HG03025 (cell line): Measurements from ENCODE around the gene SORL1.

Source experiments
- ATAC-seq: cut with Tn5 transposase; IDR thresholded peaks from one replicate; pipeline ENCODE4 v1.9.1; 2021; ENCODE audit warnings: mild to moderate bottlenecking, moderate library complexity; ENCODE audit not compliant: unreplicated experiment, low FRiP score

Gene SORL1

DNA sequence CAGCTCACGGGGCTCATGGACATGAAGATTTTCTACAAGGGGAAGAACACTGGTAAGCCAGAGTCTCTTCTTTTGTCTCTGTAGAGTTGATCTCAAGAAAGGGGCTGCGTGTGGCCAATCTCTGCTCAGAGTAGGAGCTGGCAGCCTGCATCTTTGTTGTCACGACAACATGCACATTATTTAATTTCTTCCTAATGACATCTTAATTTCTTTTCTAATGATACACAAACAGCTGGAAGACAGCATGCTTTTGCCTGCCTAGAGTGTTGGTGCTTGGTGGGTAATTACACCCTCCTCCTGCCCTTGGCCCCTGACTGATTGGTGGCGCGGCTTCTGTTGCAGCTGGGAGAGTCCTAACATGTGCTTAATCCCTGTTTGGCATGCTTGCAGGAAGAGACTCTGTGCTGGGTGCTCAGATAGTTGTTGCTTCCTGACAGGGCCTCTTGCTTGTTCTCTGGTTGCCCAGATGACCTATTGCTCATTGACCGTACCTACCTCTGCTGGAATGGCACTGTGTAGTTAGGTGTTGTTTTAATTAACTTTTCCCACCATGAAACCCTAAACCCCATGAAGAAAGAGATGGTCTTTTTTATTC is 107.6 kb downstream of the SORL1 start:
- no peak for ATAC-seq

DNA sequence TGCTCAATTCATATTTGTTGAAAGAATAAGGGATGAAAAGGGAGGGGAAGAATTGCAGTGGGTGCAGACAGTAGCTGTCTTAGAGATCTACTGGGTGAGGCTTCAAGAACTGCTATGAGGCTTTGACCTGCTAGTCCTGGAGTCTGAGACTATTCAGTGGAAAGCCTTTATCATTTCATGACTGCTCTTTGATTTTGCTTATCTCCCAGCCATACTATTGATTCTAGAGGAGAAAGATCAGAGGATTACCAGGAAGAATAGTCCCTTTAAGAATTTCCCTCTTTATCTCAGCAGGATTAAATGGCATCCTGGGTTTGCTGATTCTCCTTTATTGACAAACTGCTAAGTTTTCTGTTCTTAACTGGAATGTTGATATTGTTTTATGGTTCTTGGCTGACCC is 108.1 kb downstream of the SORL1 start:
- no peak for ATAC-seq

DNA sequence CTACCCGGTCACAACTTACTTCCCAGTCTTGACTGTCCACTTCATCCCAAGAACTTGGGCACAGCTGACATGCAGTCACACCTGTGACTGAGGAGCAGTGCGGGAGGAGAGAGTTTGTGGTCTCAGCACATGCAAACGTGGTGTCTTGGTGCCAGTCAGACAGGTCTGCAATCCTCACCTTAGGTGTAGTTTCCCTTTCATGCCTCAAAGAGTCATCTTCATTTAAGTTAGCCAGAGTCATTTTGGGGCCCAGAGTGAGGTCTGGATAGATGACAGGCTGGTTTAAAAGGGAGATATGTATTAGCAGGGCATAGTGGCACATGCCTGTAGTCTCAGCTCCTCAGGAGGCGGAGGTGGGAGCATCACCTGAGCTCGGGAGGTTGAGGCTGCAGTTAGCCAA is 109.1 kb downstream of the SORL1 start:
- no peak for ATAC-seq

DNA sequence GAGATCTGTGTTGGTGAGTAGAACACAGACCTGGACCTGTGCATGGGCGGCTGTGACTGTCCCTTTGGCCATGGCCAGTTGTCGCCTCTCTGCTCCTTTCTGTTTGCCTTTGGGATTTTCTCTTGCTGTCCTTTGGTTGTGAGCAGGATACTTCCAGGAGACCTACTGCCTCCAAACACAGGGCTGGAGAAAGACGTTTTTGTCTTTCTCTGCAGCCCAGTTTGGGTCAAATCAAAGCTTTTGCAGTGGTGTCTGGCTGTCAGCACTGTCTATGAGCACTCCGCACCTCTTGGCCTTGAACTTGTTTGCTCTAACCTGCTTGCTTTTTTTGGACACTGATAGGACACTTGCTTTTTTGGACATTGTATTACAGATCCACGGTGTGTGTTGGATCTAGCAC is 109.6 kb downstream of the SORL1 start:
- no peak for ATAC-seq

DNA sequence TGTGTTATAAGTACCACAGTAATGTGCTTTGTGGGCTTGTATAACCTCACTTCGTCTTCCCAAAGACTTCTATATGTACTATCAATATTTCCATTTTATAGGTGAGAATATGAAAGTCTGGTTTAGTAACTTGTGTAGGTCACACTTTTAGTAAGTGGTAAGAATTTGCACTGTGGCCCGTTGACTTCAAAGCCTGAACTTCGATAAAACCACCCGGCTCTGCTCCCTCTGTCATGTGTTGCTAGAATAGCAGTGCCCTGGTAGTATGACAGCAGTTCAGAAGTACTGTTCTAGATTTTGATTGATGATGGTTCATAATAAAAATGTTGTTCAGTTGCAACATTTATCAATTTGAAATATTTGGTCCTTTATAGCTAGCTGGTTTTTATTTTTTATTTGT is 110.9 kb downstream of the SORL1 start:
- no peak for ATAC-seq

DNA sequence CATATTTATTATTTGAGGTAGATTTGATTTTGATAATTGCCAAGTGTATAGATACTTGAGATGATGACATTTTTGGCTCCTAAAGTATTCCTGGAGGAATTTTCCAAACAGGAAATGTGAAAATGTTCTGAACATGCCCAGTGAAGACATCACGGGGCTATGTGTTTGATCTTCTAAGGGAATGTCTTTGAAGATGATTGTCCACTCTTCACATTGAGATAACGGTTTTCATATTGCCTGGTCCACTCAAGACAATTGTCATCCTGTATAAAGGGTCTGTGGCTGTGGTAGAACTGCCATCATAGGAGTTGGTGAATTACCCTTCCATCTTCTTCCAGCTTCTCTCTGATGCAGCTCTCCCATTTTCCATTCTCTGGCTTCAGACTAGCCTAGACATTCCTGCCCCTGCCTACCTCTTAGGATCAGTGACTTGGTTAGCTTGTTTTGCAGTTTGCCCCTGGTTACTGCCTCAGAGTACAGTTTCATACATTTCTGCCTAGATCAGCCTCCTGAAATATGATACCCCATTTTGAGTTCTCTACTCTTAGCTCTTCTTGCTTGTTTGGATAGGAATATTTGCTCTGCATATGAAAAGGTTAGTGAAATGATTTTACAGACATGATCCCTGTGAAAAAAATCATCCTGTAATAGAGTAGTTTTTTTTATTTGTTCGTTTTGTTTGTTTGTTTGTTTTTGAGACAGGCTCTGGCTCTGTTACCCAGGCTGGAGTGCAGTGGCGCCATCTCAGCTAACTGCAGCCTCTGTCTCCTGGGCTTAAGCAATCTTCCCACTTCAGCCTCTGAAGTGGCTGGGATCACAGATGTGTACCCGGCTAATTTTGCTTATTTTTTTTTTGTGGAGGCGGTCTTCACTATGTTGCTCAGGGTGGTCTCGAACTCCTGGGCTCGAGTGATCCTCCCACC is 112.0 kb downstream of the SORL1 start:
- no peak for ATAC-seq

DNA sequence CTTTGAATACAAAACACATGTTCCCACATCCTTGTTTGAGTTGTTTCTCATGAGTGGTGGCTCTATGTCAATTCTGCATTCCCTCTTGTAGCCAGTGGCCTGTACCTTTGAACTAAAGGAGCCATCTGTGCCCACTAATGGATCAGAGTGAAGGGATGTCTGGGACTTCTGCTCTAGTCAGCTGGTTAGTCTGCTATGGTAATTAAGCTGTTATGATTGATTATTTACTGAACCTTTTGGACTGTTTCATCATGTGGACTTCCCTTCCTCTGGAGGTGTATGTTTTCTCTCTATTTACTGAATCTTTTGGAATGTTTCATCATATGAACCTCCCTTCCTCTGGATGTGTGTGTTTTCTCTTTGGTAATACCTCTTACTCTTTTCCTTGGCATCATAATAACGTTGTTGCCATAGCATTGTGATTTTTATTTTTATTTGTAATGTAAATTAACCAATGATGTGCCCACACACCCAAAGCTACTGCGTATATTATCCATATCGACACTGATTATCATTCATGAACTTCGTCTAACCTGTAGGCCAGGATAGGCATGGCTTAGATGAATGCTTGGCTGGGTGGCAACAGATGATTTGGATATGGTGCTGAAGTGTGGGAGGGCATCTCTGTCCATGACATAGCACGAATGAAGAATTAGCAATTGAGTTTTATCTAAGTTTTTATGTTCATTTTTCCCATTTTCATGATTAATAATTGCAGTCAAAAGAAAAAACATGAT is 113.0 kb downstream of the SORL1 start:
- no peak for ATAC-seq

DNA sequence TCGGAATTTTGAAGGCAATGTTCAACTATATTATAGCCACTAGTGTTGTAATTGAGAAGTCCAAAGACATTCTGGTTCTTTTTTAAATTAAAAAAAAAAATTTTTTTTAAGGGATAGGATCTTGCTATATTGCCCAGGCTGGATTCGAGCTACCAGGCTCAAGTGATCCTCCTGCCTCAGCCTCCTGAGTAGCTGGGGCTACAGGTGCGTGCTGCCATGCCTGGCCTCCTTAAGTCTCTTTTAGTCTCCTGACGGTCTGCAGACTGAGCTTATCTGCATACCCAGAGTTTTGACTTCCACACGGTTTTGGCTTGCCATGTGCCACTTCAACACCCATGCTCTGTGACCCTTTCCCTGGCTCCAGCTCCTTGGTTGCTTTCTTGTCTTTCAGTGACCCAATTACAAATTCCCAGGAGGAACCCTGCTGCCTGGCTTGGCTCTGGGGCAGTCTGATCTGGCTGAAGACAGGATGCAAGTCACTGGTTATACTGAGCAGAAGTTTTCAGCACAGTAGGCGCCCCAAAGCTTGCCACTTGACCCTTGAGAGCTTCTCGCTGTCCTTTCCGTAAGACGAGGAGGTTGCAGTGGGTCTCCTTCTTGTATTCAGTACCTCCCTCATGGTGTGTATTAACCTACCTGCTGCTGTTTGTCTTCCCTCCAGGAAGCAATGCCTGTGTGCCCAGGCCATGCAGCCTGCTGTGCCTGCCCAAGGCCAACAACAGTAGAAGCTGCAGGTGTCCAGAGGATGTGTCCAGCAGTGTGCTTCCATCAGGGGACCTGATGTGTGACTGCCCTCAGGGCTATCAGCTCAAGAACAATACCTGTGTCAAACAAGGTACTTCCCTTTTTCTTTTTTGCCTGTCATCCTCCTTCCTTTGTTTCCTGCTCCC is 114.4 kb downstream of the SORL1 start:
- no peak for ATAC-seq

DNA sequence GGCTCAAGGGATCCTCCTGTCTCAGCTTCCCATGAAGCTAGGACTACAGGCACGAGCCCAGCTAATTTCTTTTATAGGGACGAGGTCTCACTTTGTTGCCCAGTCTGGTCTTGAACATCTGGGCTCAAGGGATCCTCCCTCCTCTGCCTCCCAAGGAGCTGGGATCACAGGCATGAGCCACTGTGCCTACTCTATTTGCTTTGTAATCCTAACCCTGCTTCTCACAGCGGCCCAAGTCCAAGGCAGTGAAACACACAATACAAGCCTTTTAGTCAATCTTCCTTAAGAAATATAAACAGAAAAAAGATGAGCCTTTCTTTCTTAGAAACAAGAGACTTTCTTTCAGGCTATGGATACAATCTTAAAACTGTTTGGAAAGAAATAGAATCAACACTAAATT is 115.9 kb downstream of the SORL1 start:
- ATAC-seq = no peak

DNA sequence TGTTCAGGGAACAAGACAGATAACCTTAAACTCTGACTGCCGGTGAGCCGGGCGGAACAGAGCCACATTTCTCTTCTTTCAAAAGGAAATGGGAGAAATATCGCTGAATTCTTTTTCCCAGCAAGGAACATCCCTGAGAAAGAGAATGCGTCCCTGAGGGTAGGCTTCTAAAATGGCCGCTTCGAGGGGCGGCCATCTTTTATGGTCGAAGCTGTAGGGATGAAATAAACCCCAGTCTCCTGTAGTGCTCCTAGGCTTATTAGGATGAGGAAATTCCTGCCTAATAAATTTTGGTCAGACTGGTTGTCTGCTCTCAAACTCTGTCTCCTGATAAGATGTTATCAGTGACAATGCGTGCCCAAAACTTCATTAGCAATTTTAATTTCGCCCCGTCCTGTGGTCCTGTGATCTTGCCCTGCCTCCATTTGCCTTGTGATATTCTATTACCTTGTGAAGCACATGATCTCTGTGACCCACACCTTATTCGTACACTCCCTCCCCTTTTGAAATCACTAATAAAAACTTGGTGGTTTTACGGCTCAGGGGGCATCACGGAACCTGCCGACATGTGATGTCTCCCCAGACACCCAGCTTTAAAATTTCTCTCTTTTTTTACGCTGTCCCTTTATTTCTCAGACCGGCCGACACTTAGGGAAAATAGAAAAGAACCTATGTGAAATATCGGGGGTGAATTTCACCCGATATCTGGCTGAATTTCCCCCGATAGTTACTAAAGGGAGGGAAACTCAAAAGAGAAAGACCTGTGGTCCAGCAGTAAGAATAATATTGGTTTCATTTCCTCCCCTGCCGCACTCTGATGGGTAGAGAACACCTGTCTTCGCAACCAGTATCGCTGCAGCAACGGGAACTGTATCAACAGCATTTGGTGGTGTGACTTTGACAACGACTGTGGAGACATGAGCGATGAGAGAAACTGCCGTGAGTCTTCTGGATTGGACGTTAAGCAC is 117.5 kb downstream of the SORL1 start:
- ATAC-seq = peak; percentile 96

DNA sequence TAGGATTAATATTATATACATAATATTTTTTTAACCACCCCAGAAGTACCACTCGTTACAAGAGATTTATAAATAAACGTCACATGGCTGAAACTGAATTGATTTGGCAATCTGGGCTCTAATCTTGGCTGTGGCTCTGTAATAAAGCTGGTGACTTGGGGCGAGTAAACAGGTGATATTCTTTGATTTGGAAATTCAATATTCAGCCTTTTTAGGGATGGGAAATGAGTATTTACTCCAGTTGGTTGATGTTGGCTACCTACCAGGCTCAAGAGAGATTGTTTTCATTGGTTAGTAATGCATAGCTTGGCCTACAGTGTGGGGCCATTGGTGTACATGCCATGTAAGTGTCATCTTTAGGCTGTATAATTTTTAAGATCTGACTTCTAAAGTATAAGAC is 118.3 kb downstream of the SORL1 start:
- no peak for ATAC-seq

DNA sequence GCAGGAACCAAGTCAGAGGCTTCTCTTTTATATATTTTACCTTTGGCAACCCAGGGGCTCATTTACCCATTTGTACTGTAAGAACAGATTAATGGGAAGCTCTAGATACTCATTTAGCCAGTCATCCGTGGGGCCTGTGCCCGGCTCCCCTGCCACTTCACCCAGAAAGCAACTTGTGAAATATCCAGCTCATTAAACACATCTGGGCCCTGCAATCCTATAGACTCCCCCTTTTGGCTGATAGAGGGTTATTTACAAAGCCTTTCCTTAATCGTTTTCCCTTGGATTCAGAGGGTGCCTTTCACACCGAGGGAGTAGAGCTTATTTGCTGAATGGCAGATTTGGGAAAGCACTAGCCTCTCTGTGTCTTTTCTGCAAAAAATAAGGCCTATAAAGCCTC is 119.4 kb downstream of the SORL1 start:
- ATAC-seq = no peak

DNA sequence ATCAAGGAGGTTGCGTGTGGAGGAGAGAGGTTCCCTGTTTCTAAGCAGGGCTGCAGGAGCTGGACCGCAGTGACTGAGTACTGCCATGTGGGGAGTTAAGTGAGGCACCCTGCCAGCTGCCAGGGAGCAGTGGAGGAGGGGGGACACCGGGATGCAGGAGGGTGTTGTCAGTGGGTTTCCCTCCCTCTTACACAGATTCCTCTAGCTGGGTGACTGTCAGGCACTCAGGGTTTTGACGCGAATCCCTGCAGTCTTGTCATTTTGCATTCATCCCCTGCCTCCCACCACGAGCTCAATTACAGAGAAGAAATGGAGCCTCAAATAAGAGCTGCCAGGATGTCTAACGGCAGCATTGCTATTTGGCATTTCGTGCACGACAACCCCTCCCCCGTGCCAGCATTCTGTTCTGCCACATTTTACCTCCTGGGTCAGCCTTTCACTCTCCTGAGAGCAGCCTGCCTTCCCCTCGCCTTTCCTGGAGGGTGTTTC is 120.5 kb downstream of the SORL1 start:
- no peak for ATAC-seq

DNA sequence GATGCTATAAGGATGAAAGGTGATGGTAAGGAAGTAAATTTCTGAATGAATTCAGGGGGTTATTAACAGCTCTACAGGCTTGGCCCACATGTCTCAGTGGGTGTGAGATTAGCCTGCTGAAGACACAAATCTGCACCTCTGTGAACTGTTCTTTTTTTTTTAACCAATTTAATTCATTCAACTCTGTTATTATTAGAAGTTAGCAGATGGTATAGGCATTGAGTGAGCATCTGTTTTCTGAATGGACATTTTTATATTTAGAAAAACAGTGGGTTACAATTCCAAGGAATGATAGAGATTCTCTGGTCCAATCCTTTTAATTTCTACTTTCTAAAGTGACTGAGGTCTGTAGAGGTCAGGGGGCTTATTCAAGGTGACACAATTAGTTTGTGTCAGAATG is 122.7 kb downstream of the SORL1 start:
- ATAC-seq = no peak

DNA sequence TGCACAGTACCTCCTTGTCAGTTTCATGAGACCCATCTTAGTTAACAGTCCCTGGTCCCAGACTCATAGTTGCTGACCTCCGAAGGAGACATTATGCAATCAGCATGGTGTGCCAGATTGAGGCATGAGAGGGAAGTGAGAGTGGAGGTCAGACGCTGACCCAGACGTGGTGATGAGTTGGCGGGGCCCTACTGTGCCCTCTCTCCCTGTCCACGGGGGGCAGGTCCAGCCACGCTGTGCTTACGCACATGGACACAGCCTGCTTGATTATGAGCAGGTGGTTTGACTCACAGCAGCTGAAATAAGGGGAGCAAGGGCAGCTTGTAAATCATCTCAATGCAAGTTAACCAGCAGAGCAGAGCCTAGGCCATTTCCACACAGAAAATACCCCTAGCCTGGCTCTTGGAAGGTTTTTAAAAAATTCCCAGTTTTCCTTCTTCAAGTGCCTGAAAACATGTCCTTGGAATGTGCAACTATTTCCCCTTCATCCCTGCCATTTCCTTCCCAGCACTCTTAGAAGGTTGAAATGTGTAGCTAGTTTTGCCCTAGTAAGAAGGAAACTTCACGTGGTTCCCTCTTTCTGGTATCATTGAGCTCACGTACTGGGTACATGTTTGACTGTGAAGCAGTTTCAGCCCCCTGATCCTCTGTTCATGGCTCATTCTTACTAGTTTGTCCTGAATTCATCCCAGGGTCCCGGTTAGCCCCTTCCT is 123.3 kb downstream of the SORL1 start:
- peak; percentile 54 for ATAC-seq

DNA sequence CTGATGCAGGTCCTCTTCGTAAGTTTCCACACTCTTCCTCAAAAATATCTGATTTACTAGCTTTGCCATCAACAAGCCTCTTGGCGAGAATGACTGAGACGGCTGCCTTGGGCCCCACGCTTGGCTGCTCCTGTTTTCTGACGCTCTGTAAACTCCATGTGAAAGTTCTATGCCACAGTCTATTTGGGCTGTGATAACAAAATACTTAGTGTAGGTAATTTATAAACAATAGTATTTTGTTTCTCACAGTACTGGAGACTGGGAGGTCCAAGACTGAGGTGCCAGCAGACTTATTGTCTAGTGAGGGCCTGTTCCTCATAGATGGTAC is 123.8 kb downstream of the SORL1 start:
- peak; percentile 22 for ATAC-seq

DNA sequence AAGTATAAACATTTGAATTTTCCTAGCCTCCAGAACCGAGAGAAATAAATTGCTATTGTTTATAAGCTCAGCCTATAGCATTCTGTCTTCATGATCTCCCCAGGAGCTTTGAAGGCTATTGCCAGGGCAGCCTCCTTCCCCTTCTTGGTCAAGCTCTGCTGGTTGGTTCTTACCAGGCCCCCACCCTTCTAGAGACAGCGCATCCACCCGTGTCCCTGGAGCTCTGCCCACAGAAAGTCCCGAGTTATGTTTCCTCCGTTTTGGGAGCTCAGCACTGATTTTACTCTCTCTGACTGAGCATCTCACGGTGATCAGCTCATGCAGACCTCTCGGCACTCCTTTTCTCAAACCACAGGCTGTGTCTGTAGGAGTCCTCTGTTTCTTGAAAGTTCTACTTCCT is 124.4 kb downstream of the SORL1 start:
- no peak for ATAC-seq

DNA sequence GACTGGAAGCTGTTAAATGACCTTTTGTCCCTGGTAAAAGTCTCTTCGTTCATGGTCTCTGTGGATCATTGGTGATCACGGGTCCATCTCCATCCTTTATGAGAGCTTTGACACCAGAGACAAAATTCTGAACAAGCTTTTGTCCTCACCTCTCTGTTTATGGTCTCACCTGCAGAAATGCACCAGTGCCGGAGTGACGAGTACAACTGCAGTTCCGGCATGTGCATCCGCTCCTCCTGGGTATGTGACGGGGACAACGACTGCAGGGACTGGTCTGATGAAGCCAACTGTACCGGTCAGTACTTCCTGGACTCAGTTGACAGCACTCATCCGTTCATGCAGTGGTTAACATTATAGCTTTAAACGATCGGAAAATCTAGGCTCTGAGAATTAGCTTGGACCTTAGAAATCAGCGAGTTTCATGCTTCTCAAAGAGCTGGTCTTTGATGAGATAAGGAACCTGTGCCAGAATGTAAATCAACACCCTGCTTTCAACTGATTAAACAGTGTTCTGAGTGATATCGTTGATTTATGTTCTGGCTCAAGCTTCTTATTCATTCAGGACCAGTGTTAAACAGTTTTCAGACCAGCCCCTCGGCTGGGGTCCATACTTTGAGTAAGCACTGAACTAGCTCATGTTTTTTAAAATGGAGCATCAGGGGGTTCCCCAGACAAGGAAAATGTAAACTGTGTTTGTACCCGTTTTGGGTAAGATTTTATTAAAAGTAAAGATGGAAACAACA is 125.2 kb downstream of the SORL1 start:
- no peak for ATAC-seq
